NCI-H1930 (cell line): ENCODE measurements around the gene RNF208.
"Not testable (repeated sequence)": the region's sequence is repeated elsewhere in the genome, so short reads cannot be mapped to it uniquely, and the experiment has no call there.

Experiments used
- DNase-seq, 2 experiments: peaks; one replicate each; lab custom pipeline; 2025; lab: John Stamatoyannopoulos, UW

Gene RNF208

GRCh38 chr9:137222190-137223077 is at the start of gene RNF208:
Gene RNF208 (minus strand): TSS chr9:137222240. CDS start chr9:137221212, 1,028 bp downstream.
- no peak for DNase-seq

GRCh38 chr9:137271696-137272076 is 49.6 kb upstream of the RNF208 start:
- no peak for DNase-seq

GRCh38 chr9:137270929-137271695 is 49.1 kb upstream of the RNF208 start:
- DNase-seq, result no peak

GRCh38 chr9:137269231-137269772 is 47.3 kb upstream of the RNF208 start:
- DNase-seq, result no peak

GRCh38 chr9:137268538-137269201 is 46.6 kb upstream of the RNF208 start:
- DNase-seq, result no peak

GRCh38 chr9:137267933-137268355 is 45.9 kb upstream of the RNF208 start:
- no peak for DNase-seq

GRCh38 chr9:137266585-137267453 is 44.8 kb upstream of the RNF208 start:
- DNase-seq, result no peak

GRCh38 chr9:137266162-137266527 is 44.1 kb upstream of the RNF208 start:
- no peak for DNase-seq

GRCh38 chr9:137265496-137266161 is 43.6 kb upstream of the RNF208 start:
- no peak for DNase-seq

- DNase-seq, result no peak
Observed at GRCh38 chr9:137264067-137264466, 42.0 kb upstream of the RNF208 start.

GRCh38 chr9:137263506-137263905 is 41.5 kb upstream of the RNF208 start:
- DNase-seq, result no peak

GRCh38 chr9:137262909-137263285 is 40.9 kb upstream of the RNF208 start:
- DNase-seq, result no peak

GRCh38 chr9:137262173-137262908 is 40.3 kb upstream of the RNF208 start:
- DNase-seq, result not testable (repeated sequence)

- DNase-seq, result no peak
Observed at GRCh38 chr9:137256856-137257255, 34.8 kb upstream of the RNF208 start.

- no peak for DNase-seq
Observed at GRCh38 chr9:137256362-137256761, 34.3 kb upstream of the RNF208 start.

GRCh38 chr9:137255448-137256114 is 33.5 kb upstream of the RNF208 start:
- no peak for DNase-seq

- DNase-seq, result peak; percentile 69 to 89
Observed at GRCh38 chr9:137254624-137255447, 32.8 kb upstream of the RNF208 start, which contains the start of gene NELFB. Gene NELFB (plus strand): TSS chr9:137255327.
